Measurements from ENCODE around the gene ROR1. TPM values are rescaled to one million over a fixed set of nuclear protein-coding genes. Genes with fewer than 3 reads are reported as not detected.
A peak's percentile ranks its signal among the peaks of the same experiment; 100 is the strongest.

The ROR1 gene
- total and polyA plus RNA-seq, 9 donors, result 3.0 to 26.1 (median 15.0) TPM

DNA sequence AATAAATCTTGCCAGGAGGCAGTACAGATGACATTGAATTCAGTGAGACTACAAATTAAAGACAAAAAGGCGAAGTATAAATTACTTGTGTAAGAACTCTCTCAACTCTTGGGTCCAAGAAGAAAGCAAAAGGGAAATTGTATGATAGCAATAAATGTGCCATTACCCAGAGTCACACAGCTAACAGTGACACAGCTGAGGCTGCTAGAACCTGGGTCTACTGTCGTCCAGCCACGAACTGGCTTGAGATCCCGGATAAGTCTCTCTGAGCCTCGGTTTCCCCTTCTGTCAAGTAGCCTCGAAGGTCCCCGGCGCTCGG lies 362 bp upstream of the ROR1 start:
- H3K9me3 ChIP-seq, result no peaks in the 10 kb centered on the region
- H3K27me3 ChIP-seq, result no peaks in the 10 kb centered on the region
- TF ChIP-seq, protein P1, sequence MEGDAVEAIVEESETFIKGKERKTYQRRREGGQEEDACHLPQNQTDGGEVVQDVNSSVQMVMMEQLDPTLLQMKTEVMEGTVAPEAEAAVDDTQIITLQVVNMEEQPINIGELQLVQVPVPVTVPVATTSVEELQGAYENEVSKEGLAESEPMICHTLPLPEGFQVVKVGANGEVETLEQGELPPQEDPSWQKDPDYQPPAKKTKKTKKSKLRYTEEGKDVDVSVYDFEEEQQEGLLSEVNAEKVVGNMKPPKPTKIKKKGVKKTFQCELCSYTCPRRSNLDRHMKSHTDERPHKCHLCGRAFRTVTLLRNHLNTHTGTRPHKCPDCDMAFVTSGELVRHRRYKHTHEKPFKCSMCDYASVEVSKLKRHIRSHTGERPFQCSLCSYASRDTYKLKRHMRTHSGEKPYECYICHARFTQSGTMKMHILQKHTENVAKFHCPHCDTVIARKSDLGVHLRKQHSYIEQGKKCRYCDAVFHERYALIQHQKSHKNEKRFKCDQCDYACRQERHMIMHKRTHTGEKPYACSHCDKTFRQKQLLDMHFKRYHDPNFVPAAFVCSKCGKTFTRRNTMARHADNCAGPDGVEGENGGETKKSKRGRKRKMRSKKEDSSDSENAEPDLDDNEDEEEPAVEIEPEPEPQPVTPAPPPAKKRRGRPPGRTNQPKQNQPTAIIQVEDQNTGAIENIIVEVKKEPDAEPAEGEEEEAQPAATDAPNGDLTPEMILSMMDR (IDR thresholded peaks at IDR 0.05), result no peak
- TF ChIP-seq POLR2A (IDR thresholded peaks at IDR 0.05) (no peak), EP300 (IDR thresholded peaks at IDR 0.05) (no peak)
- H3K36me3 ChIP-seq, result no peaks in the 10 kb centered on the region
- peak overlapping the region in 1 of 2 donors; percentile 78 for H3K27ac ChIP-seq
- DNase-seq, result no peak
- peaks cover 2% of the 10 kb centered on the region for H3K4me1 ChIP-seq (ENCODE audit: insufficient read depth)
- intact Hi-C loops (cut with DNase I), result loop anchor here in 3 of 4 donors (5.0 to 10.0 kb wide), 4 partner anchors 79 to 471 kb away; no protein-coding TSS in a partner anchor
- WGBS, 3 donors, result 10% methylated on average over 9 of the region's 9 CpGs
- H3K4me3 ChIP-seq, result peak overlapping the region; percentile 53

DNA sequence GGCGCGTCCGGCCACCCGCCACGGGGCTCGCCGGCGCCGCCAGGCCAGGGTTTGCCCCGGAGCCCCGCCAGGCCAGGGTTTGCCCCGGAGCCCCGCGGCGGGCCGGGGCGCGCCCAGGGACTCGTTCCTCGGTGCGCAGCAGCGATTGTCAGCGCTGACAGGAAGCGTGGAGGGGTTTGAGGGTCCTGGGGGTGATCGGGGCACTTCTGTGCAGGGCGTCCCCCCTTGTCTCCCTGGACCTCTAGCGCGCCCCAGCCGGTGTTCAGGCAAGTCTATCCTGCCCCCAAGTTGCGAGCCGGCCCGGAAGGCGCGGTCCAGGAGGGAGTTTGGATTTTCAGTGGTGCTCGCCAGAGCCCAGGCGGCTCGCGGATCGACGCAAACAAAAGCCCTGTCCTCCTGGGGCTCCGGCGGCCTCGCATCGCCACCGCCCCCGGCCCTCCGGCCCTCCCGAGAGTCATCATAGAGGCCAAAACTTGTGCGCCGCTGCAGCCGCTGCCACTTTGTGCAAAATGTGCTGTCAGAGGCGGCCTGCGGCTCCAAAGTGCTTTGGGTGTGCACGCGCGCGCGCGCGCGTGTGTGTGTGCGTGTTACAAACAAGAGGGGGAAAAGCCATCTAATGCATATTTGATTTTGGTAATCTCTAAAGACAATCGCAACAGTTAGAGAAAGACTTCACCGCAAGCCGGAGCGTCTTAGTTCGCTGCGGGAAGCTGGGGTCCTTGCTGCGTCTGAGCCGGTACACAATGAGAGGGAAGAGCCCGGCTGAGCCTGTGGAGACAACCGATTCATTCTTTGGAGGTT lies 1.0 kb downstream of the ROR1 start:
- WGBS, 3 donors, result 0 to 1% (median 1%) methylated on average over 67 to 72 of the region's 72 CpGs
- peak; percentile 46 to 66 (median 52) for DNase-seq
- Histone ChIP-seq H3K4me3 (peak overlapping the region; percentile 53), H3K36me3 (no peaks in the 10 kb centered on the region), H3K4me1 (ENCODE audit: insufficient read depth) (peaks cover 8% of the 10 kb centered on the region), H3K27me3 (no peaks in the 10 kb centered on the region), H3K9me3 (no peaks in the 10 kb centered on the region), H3K27ac (peak overlapping the region; percentile 42 to 78)
- TF ChIP-seq, protein P1 (IDR thresholded peaks at IDR 0.05), result no peak
- no peak for TF ChIP-seq POLR2A (IDR thresholded peaks at IDR 0.05)
- no peak for TF ChIP-seq EP300 (IDR thresholded peaks at IDR 0.05)
- intact Hi-C loops (cut with DNase I), result loop anchor here in 3 of 4 donors (5.0 to 10.0 kb wide), 4 partner anchors 80 to 470 kb away; no protein-coding TSS in a partner anchor

DNA sequence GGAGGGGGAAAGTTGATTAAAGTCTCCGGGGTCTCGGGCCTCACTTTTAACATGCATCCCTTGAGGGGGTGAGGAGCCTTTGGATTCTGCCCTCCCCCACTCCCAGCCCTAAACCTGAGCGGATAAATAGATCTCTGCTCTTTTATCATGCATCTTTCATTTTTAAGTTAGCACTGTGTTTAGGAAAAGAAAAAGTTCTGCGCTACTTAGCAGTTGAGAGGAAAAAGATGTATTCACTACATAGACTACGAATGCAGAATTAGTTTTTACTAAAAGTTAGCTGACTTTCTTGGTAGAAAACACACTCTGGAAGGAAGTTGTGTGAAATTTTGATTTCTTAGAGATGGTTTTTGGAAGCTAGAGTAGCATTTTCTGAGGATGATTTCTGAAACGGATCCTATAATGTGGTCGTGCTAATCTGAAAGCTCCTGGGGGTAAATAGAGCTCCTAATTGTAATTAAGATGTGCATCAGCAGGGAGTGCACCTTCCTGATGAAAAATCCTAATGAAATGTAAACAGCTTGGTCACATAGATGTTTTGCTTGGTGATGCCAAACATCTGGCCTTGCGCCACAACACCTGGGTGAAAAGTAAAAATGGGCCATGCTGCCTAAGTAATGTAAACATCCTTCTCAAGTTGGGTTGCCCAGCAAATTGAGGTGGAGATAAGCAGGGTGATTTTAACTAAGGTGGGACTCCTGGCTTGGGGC lies 1.8 kb downstream of the ROR1 start:
- Histone ChIP-seq H3K27ac (no peak overlapping the region), H3K36me3 (no peaks in the 10 kb centered on the region), H3K4me3 (peak overlapping the region; percentile 53), H3K9me3 (no peaks in the 10 kb centered on the region), H3K4me1 (ENCODE audit: insufficient read depth) (peaks cover 8% of the 10 kb centered on the region), H3K27me3 (no peaks in the 10 kb centered on the region)
- 25 to 26% (median 25%) methylated on average over 8 of the region's 8 CpGs for WGBS, 3 donors
- intact Hi-C loops (cut with DNase I), result loop anchor here in 3 of 4 donors (5.0 to 10.0 kb wide), 4 partner anchors 81 to 469 kb away; no protein-coding TSS in a partner anchor
- DNase-seq, result no peak
- TF ChIP-seq, protein P1 (IDR thresholded peaks at IDR 0.05), result no peak
- TF ChIP-seq POLR2A (IDR thresholded peaks at IDR 0.05), result no peak
- TF ChIP-seq EP300 (IDR thresholded peaks at IDR 0.05), result no peak

DNA sequence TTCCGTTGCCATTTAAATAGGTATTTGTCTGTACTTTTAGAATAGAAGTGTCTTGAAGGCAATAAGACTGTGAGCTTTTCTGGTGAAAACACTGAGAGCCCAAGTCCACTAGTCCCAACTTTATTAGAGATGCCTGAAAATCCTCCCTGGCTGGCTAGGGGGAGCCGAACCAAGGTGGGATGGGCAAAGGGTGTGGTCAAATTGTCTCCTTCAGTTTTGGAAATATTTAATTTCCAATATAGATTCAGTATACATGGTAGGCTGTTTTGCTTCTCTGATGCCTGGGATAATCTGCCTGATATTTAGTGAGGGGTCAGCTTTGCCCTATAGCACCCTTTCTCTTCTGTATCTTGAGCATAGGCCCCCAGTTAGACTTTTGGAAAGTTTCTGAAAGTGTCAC lies 3.5 kb downstream of the ROR1 start:
- intact Hi-C loops (cut with DNase I), result loop anchor here in 3 of 4 donors (5.0 to 10.0 kb wide), 4 partner anchors 82 to 468 kb away; no protein-coding TSS in a partner anchor
- Histone ChIP-seq H3K4me1 (ENCODE audit: insufficient read depth) (peaks cover 8% of the 10 kb centered on the region), H3K36me3 (no peaks in the 10 kb centered on the region), H3K4me3 (no peak overlapping the region), H3K27me3 (no peaks in the 10 kb centered on the region), H3K9me3 (no peaks in the 10 kb centered on the region), H3K27ac (no peak overlapping the region)
- DNase-seq, result no peak
- 88 to 95% (median 91%) methylated on average over 2 of the region's 2 CpGs for WGBS, 3 donors
- TF ChIP-seq POLR2A (IDR thresholded peaks at IDR 0.05), result no peak
- TF ChIP-seq, protein P1 (IDR thresholded peaks at IDR 0.05), result no peak
- TF ChIP-seq EP300 (IDR thresholded peaks at IDR 0.05), result no peak
